Stimulated activated CD8-positive, alpha-beta memory T cell treated with anti-CD3 and anti-CD28 coated beads, Interleukin-12 subunit alpha, Interleukin-12 subunit beta, amount 100 ng/mL, for 1 hour (primary cell): ENCODE measurements around the gene TRIM15.
"Not testable (repeated sequence)": the region's sequence is repeated elsewhere in the genome, so short reads cannot be mapped to it uniquely, and the experiment has no call there.

ENCODE experiments used
- DNase-seq: peaks from one replicate; pipeline ENCODE4 v3.0.0-alpha.2; 2020; ENCODE audit warnings: low read depth

TRIM15 gene

DNA sequence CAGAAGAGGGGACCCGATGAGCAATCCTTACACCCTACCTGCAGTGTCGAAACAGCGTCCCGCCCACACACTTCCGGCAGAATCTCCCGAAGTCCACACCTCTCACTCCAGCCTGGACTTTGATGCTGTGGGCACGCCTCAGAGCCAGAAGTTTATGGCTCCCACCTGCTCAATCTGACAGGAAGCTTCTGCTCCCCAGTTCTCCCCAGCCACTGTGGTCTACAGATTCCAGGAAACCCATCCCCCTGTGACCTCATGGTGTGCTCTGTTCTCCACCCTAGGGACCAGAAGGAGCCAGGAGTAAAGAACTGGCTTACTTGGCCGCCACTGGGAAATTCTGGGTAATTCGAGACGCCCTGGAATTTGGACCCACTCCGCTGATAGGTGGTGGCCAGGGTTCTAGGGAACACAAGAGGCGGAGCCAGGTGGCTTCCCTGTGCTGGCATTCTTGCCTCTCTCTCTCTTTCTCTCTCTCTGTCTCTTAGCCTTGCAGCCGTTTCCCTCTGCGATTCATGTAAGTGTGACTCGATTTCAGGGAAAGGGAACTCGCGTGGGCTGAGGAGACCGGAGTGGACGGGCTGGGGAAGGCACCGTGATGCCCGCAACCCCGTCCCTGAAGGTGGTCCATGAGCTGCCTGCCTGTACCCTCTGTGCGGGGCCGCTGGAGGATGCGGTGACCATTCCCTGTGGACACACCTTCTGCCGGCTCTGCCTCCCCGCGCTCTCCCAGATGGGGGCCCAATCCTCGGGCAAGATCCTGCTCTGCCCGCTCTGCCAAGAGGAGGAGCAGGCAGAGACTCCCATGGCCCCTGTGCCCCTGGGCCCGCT, at the start of gene TRIM15:
Gene TRIM15 (plus strand): TSS at position 457 of the 828 bp plus-strand sequence. CDS start 139 bp downstream, at position 596.
- DNase-seq = no peak

DNA sequence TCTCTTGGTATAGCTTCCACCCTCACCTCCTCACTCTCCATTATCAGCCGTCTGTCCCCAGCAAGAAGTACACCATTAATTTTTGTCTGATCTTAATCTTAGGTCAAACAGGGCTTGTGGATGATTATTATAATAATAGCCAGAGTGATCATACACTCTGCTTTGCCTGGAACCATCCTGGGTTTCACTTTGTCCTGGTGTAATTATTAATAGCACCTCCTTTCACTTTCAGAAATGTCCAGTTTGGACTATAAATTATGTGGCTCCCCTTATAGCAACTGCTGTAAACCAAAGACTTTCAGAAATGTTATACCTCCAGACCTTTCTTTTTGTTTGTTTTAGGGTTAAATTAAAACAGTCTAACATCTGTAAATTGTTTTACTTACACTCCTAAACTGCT, 49.5 kb upstream of the TRIM15 start:
- DNase-seq = no peak

DNA sequence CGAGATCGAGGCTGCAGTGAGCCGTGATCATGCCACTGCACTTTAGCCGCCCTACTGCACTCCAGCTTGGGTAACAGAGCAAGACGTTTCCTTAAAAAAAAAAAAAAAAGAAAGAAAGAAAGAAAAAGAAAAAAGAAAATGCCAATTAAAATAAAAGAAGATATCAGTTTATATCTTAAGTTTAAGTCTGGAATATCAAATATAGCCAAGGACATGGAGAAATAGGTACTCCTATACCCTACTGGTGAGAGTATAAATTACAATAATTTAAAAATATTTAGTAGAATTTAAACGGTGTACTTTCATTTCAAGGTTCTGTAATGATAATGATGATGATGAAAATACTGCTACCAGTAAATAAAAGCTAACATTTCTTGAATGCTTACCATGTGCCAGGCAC, 46.6 kb upstream of the TRIM15 start:
- no peak for DNase-seq

DNA sequence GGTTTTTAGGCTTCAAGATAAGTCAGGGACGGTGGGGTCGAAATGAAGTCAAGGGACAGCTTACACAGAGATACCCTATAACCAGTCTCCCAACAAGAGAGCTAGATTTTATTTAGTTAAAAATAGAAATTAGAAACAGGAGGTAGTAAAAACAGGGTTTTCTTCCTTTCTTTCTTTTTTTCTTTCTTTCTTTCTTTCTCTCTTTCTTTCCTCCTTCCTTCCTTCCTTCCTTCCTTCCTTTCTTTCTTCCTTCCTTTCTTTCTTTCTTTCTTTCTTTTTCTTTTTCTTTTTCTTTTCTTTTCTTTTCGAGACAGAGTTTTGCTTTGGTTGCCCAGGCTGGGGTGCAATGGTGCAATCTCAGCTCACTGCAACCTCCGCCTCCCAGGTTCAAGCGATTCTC, 44.7 kb upstream of the TRIM15 start:
- DNase-seq = not testable (repeated sequence)

DNA sequence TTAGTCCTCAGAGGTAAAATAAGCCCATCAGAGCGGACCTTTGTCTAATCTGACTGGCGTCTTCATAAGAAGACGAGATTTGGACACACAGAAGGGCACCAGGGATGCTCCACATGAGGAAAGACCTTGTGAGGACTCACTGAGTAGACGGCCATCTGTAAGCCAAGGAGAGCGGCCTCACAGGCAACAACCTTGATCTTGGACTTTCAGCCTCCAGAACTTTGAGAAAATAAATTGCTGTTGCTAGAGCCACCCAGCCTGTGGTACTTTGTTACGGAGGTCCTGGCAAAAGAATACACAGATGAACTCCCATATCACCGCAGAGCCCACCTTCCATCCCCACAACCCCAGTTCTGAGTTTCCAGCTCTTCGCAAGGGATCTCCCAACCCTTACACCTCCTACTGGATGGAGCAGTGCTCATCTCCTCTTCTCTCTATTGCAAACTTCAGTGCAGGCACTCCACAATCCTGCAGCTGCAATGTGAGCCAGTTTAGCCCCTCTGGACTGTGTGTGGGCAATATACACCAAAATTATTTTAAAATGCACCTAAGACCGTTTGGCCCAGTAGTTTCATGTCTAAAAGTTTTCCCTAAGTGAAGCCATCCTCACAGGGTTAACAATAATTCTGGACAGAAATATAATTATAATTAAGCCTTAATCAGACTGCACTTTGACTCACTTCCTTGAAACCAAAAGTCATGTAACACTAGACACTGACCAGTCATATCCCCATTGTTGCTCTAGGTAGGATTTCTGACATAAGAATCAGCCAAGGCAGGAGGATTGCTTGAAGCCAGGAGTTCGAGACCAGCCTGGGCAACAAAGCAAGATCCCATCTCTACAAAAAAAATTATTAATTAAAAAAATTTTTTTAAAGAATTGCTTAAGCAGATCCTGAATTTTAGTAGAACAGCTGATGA, 41.6 kb upstream of the TRIM15 start:
- no peak for DNase-seq

DNA sequence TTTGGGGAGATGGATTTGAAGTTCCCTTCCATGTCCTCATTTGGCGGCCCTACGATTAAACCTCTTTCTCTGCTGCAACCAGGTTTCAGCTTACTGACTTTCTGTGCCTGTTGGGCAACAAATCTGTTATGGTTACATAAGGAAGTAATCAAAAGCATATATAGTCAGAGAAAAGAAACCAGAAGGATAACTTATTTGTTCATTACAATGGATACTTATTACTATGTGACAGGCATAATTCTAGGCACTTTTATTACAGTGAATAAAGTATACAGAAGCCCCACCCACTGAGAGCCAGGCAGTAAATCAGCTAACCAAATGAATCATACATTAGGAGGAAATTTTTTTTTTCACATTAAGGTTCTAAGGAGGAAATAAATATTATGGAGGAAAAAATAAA, 40.8 kb upstream of the TRIM15 start:
- DNase-seq = no peak

DNA sequence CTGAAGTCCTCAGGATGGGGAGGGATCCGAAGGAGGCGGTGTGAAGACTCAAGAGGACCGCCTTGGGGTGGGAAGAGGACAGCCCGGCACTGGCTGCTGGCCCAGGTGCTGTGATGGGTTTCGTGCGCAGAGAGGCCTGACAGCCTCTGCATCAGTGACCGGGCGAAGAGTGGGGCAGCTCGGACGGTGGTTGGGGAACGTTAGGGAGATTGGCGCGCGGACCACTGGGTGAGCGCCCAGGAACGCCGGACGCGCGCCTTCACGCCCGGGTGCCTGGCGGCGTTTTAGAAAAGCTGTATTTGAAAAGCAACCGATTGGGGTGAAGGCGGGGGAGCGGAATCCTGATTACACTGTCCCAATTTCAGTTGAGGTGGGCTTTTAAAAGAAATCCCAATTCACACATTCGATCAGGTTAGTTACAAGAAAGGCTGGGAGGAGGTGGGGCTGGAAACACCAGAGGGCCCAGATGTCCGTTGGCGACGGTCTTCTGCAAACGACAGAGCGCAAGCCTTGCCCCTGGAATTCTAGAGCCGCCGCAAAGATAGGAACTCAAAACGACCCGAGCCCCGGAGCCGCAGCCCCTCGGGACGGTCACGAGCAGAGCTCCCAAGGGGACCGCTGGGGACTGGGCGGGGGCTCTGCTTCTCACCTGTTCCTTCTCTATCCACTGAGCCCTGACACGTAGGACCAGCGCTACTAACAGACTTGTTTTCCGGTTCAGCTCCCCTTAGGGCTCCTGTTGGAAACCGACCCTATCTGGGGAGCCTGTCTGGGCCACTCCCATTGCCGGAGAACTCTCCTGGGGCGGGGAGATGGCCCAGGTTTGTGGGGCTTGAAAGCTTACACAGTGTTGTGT, 35.9 kb upstream of the TRIM15 start:
- DNase-seq = no peak

DNA sequence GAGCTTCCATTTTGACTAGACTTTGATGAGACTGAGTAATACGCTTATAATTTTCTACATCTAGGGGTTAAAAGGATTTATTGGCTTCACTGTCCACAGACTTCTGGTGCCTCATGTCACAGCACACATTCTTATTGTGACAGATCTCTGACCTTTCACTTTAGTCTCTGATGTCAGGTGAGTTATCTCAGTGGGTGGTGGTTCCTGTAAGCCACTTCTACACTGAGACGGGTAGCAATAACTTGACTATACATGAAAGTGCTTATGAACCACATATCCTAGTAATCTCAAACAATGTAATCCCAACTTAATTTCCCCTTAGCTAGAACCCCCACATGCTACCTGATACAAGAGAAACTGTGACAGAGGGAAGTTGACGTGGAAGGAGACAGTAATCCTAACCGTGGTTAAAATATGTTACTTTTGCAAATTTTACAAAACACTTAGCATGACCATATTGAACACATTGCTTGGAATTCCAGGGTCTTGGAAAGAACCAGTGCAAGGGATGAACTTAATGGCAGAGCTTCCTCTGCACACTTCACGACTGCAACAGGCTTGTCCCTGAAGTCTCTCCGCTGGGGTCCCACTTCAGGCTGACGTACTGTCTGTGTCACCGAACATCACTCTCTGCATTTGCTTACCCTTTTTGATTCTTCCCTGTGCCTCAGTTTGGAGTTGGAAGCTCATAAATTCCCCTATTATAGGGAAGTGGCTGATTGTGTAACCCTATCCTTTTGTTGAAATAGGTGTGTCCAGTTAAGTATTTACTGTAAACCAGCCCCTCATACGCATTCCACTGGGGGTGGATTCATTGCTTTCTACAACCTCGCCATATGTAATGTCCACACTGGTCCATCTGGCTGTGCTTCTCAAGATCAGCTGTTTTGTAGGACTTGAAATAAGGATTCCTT, 33.8 kb upstream of the TRIM15 start:
- DNase-seq = no peak

DNA sequence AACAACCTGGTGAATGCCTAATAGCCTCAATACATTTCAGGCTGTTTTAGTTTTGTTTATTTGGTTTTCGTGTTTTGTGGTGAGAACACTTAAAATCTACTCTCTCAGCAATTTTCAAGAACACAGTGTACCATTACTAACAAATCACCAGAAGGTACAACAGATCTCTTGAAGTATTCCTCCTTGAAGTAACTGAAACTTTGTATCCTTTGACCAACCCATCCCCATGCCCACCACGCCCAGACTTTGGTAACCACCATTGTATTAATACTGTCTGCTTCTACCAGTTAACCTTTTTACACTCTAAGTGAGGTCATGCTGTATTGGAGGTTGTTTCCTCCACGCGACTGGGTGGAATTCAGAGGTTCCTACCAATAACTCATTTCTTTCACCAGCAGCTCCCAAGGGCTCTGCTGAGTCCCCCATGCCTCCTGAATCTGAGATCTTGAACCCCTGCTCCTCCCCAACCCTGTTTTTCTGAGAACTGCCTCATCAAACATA, 33.1 kb upstream of the TRIM15 start:
- no peak for DNase-seq

DNA sequence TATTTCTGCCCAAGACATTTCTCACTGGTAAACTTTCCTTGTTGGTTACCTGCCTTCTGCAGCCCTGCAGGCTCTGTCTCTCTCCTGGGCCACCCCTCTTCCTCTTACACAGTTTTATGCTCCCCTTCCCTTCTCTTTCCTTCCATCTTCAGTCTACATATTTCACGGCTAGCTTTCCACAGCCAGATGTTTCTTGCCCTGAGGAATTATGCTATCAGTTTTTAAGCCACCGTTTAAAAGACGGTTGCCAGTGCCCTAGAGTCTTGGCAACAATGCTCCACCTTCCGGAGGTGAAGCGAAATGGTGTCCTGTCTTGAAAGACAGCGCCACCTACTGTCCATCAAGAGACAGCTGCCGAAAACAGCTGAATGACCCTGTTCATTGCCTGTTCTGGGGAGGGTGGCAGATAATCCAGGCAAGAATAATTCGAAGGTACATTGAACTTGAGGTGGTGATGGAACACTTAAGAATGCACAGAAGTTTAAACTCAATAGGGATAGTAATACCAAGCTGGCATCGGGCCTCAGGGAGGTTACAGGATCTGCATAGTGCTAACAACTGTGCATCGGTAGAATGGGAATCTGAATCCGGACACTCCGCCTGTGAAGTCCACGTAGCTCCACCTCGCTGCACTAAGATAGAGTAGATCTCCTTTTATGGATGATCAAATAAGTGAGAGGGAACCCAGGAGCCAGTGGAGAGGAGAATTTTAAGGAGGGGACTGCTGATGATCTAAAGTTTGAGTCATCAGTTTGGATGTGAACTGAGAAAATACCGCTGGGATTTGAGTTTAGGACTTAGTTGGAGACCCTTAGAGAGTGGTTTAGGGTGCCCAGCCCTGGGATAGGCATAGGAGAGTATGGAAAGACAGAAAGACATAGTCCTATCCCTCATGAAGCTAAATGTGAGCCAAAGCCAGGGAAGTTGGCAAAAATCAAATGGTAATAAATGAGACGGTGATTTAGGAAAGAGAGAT, 32.2 kb upstream of the TRIM15 start:
- DNase-seq = peak; percentile 57

DNA sequence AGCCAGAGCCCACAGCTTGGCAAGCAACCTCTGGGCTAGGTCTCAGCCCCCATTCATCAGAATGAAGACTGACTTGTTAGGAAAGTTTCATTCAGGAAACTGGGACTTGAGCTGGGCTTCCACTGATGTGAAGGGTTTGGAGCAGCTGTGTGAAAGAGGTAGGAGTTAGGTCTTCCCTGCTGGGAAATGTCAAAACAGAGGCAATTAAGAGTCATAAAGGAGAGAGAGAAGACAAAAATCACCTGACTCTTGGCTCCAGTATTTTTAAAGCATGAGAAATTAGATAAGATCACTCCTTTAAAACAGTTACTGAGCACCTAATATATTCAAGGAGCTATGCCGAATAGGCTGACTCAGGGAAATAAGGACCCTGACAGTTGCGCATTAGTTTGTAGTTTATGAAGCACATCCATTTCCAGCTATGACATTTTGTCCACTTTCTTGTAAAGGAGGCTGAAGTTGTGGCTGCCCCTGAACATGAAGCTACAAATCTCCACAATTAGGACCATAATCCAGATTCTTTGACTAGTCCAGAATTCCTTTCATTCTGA, 31.3 kb upstream of the TRIM15 start:
- DNase-seq = no peak

DNA sequence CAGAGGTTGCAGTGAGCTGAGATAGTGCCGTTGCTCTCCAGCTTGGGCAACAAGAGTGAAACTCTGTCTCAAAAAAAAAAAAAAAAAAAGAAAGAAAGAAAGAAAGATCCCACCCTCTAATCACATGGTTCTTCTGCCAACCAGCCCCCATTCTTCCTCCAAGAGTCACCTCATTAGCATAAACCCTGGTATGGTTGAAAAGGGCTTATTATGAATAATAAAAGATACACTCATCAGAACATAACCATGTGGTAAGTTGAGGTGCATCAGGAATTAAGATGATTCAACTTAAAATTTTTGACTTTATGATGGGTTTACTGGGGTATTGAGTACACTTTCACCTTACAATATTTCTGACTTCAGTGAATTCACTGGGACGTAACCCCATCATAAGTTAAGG, 28.2 kb upstream of the TRIM15 start:
- no peak for DNase-seq

DNA sequence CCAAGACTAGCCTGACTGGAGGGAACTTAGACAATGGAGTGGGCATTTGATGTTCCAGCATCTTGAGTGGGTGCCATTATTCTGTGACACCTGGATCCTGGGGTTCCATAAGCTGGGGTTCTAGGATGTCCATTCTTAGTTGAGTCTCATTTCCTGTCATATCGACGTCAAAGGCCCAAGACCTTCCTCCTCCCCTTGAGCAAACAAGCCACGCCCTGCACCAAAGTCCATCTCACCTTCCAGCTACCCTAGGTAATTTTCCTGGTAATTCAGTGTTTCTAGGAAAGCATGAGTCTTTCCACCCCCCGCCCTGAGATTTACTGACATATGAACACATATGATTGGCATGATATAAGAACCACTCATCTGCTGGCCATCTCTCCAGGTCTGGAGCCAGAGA, 27.6 kb upstream of the TRIM15 start, which contains the start of gene TRIM40:
Gene TRIM40 (plus strand): TSS at position 384 of the 400 bp plus-strand sequence. CDS start 897 bp downstream, outside the sequence.
- no peak for DNase-seq

DNA sequence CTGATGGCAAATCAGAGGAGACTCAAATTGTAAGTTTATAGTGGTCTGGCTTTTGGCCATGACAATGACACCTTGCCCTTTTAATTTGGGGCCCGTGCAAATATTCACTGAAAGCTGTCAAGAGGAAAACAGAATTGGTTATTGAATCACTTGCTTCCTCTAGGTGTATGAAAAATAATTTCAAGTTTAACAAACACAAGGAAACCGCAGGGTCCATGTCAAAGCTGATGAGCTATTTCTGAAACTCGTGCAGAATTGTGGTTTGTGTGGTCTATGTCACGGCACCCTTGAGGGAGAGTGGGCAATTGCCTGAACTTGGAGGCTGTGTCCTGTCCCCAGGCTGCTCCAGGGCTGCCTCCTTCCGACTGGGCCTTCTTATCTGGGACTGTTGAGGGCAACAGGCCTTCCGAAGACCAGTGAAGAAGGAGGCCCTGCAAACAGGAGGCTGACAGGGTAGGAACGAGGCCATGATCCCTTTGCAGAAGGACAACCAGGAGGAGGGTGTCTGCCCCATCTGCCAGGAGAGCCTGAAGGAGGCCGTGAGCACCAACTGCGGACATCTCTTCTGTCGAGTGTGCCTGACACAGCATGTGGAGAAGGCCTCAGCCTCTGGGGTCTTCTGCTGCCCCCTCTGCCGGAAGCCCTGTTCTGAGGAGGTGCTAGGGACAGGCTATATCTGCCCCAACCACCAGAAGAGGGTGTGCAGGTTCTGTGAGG, 26.6 kb upstream of the TRIM15 start:
- DNase-seq = no peak

DNA sequence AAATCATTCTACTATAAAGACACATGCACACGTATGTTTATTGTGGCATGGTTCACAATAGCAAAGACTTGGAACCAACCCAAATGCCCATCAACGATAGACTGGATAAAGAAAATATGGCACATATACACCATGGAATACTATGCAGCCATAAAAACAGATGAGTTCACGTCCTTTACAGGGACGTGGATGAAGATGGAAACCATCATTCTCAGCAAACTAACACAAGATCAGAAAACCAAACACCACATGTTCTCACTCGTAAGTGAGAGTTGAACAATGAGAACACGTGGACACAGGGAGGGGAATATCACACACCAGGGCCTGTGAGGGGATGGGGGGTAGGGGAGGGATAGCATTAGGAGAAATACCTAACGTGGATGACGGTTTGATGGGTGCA, 23.1 kb upstream of the TRIM15 start:
- DNase-seq = not testable (repeated sequence)

DNA sequence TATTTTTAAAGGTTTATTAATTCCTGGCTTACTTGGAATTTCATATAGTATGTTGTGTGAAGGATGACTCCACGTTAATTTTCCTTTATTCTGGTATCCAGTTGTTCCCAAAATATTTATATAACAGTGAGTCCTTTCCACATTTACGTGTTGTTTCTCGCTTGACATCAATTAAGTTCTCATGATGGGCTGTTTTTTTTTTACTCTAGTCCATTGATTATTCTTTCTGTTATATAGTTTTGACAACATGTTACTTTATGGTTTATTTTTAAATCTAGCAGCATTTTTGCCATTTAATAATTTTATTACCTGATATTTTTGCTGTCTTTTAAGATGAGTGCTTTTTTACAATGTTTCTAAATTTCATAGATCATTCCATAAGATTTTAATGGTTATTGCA, 20.7 kb upstream of the TRIM15 start:
- no peak for DNase-seq

DNA sequence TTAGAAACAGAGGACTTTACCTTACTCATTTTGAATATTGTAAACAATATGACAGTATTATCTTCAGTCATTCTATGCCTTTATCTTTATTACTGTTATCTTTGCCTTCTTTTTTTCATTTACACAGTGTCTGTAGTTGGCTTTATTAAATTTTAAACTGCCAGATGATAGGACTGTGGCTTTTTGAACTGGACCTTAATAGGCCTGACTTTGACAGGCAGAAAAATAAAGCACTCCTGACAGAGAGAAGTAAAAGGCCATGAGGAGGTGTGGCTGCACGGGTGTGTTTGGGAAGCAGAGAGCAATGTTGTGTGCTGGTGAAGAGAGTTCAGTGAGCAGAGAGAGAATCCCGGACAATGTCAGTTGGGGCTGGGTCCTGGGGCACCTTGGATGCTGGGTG, 19.6 kb upstream of the TRIM15 start:
- DNase-seq = no peak

DNA sequence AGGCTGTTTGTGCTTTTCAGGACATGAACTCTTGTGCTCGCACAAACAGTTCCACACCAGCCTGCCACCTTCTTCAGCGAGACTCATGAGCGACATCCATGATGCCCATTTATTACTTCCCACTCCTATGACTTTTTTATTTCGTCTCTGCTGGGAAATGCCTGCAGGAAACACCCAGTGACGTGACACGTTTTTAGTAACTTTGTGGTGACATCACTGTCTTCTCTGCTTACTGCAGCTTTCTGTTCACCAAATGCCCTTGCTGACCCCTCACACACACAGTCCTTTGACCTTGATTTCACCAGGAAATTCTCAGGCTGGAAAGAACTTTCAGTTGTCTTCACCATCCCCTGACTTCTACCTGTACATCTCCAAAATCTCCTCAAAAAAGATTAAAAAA, 18.5 kb upstream of the TRIM15 start:
- DNase-seq = no peak

DNA sequence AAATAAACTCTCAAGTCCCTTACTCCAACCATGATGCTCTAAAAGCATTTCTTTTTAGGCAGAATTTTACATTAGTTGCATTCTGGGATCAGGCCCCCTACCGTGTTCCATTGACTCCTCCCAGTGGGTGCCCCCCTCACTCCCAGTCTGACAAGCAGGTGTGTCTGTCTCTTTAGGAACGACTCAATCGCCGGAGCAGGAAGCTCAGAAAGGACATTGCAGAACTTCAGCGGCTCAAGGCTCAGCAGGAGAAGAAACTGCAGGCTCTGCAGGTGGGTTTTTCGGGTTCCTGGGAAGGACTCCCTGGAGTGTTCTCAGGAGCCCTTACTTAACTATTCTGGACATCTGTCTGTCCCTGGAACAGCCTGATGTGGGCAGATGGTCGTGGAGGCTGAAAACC, 17.5 kb upstream of the TRIM15 start:
- no peak for DNase-seq
